ENCODE results near the gene TMEM250.

TMEM250 gene

GRCh38 chr9:136147890-136148714 is 29.4 kb upstream of the TMEM250 start:
- no peak for DNase-seq (ENCODE audit: low read depth)

- DNase-seq (ENCODE audit: low read depth): no peak
These were observed 28.6 kb upstream of the TMEM250 start for GRCh38 chr9:136147038-136147889.

- DNase-seq (ENCODE audit: low read depth): no peak
These were observed 27.7 kb upstream of the TMEM250 start for GRCh38 chr9:136146126-136147037.

GRCh38 chr9:136145580-136145979 is 26.9 kb upstream of the TMEM250 start:
- DNase-seq (ENCODE audit: low read depth): no peak

- DNase-seq (ENCODE audit: low read depth): no peak
These were observed 25.8 kb upstream of the TMEM250 start for GRCh38 chr9:136144450-136144849.

- no peak for DNase-seq (ENCODE audit: low read depth)
These were observed 24.7 kb upstream of the TMEM250 start for GRCh38 chr9:136143215-136144001.

GRCh38 chr9:136142859-136143214 is 24.2 kb upstream of the TMEM250 start:
- DNase-seq (ENCODE audit: low read depth): no peak

GRCh38 chr9:136142414-136142796 is 23.7 kb upstream of the TMEM250 start:
- no peak for DNase-seq (ENCODE audit: low read depth)

GRCh38 chr9:136141682-136142413 is 23.2 kb upstream of the TMEM250 start:
- no peak for DNase-seq (ENCODE audit: low read depth)

GRCh38 chr9:136140966-136141365 is 22.3 kb upstream of the TMEM250 start:
- no peak for DNase-seq (ENCODE audit: low read depth)

- DNase-seq (ENCODE audit: low read depth): no peak
These were observed 21.4 kb upstream of the TMEM250 start for GRCh38 chr9:136140046-136140445.

GRCh38 chr9:136138566-136138965 is 19.9 kb upstream of the TMEM250 start:
- DNase-seq (ENCODE audit: low read depth): no peak

GRCh38 chr9:136137321-136138265 is 18.9 kb upstream of the TMEM250 start:
- no peak for DNase-seq (ENCODE audit: low read depth)

GRCh38 chr9:136136127-136136925 is 17.7 kb upstream of the TMEM250 start:
- DNase-seq (ENCODE audit: low read depth): no peak

- no peak for DNase-seq (ENCODE audit: low read depth)
These were observed 16.9 kb upstream of the TMEM250 start for GRCh38 chr9:136135326-136136126.

- DNase-seq (ENCODE audit: low read depth): no peak
These were observed 15.3 kb upstream of the TMEM250 start for GRCh38 chr9:136133959-136134484.

- no peak for DNase-seq (ENCODE audit: low read depth)
These were observed 14.7 kb upstream of the TMEM250 start for GRCh38 chr9:136133191-136133958.
